K562 (cell line): ENCODE measurements around the gene PODNL1. TPM values are rescaled to one million over a fixed set of nuclear protein-coding genes. Genes with fewer than 3 reads are reported as not detected.

Source experiments
- ATAC-seq: fragments of 200-7000 bp; cut with Tn5 transposase; 3 replicates; pipeline ENCODE4 v1.9.1; 2020; ENCODE audit warnings: moderate library complexity
- BruUV-seq: library from RNA; stranded (reverse); fragments of 400-500 nt; replicated peaks from 2 replicates; lab custom pipeline; 2021; lab: Mats Ljungman, UMichigan
- CTCF ChIA-PET: fragments of 300-600 bp; formaldehyde crosslinking; extraction: SDS; loops from one replicate; lab custom pipeline; 2021; ENCODE audit warnings: low intra/inter-chr PET ratio; lab: Yijun Ruan, JAX
- POLR2A ChIA-PET: fragments of 300-600, 350-650 bp; sonication (Branson Sonifier 250); formaldehyde crosslinking; extraction: SDS; loops from one replicate; lab custom pipeline; 2021; ENCODE audit warnings: antibody characterized with exemption, inconsistent platforms; lab: Yijun Ruan, JAX
- DNase-seq, 4 experiments: peaks; one replicate each; pipeline versions ENCODE4 v3.0.0 to v3.0.0-alpha.2; 2011 to 2018; ENCODE audit warnings: low spot score in 3 of 4, mixed read lengths in 3 of 4; ENCODE audit errors: extremely low read depth in 1 of 4
- FAIRE-seq: peaks from 2 replicates; lab custom pipeline; 2011; peaks lifted over from hg19 to GRCh38; lab: Jason Lieb, UNC
- H2AFZ ChIP-seq: 2 replicates; pipeline ENCODE4 v1.6.0; 2011; ENCODE audit warnings: low read depth, low read length, control low read depth, inconsistent platforms
- H3K27ac ChIP-seq: fragments of 200-600 bp; 3 replicates; pipeline ENCODE4 v1.8.0; 2011; ENCODE audit warnings: low read depth, mild to moderate bottlenecking, control low read depth, inconsistent platforms, low read length, moderate library complexity, mixed read lengths; ENCODE audit errors: extremely low read depth
- H3K27me3 ChIP-seq, 2 experiments: fragments of 300-600 bp in 1 of 2; 2 replicates in 1 of 2; 3 replicates in 1 of 2; pipeline versions ENCODE4 v1.6.0 to v1.8.0; 2011; ENCODE audit warnings: inconsistent platforms in 2 of 2, low read length in 2 of 2, mild to moderate bottlenecking in 1 of 2, mixed read lengths in 1 of 2, moderate library complexity in 1 of 2; ENCODE audit not compliant: control insufficient read depth in 2 of 2, insufficient read depth in 2 of 2
- H3K36me3 ChIP-seq: fragments of 300-600 bp; 3 replicates; pipeline ENCODE4 v1.8.0; 2011; ENCODE audit warnings: mild to moderate bottlenecking, low read length, inconsistent platforms; ENCODE audit not compliant: control insufficient read depth, insufficient read depth
- H3K4me1 ChIP-seq, 2 experiments: fragments of 200-600 bp in 1 of 2; replicated peaks in 1 of 2; 2 replicates in 1 of 2; 3 replicates in 1 of 2; pipeline versions ENCODE4 v1.5.1 to v1.8.0; 2011; ENCODE audit warnings: inconsistent platforms in 2 of 2, low read length in 2 of 2, mild to moderate bottlenecking in 1 of 2, mixed read lengths in 1 of 2, moderate library complexity in 1 of 2; ENCODE audit not compliant: control insufficient read depth in 2 of 2, insufficient read depth in 2 of 2
- H3K4me2 ChIP-seq: 2 replicates; pipeline ENCODE4 v1.6.1; 2011; ENCODE audit warnings: low read length, control low read depth, inconsistent platforms, mixed read lengths; ENCODE audit not compliant: insufficient read depth
- H3K4me3 ChIP-seq: fragments of 200-600 bp; sonication (generic), shearing (Covaris generic); 2 replicates; pipeline ENCODE4 v1.5.1; 2016; ENCODE audit warnings: control low read depth, inconsistent platforms
- H3K79me2 ChIP-seq: fragments of 200-600 bp; 3 replicates; pipeline ENCODE4 v1.8.0; 2011; ENCODE audit warnings: low read length, inconsistent platforms; ENCODE audit not compliant: control insufficient read depth, insufficient read depth
- H3K9ac ChIP-seq, 2 experiments: 2 replicates each; pipeline versions ENCODE4 v1.6.0 to v1.6.1; 2011; ENCODE audit warnings: low read depth in 2 of 2, low read length in 2 of 2, control low read depth in 1 of 2, inconsistent platforms in 1 of 2, mild to moderate bottlenecking in 1 of 2, mixed read lengths in 1 of 2; ENCODE audit not compliant: insufficient read depth in 1 of 2
- H3K9me1 ChIP-seq: one replicate; pipeline ENCODE4 v1.6.0; 2011; ENCODE audit warnings: inconsistent platforms, mild to moderate bottlenecking, low read length, moderate library complexity; ENCODE audit not compliant: control insufficient read depth, insufficient read depth
- H3K9me3 ChIP-seq: replicated peaks from 2 replicates; pipeline ENCODE4 v1.5.1; 2011; ENCODE audit warnings: low read depth, low read length, inconsistent platforms; ENCODE audit not compliant: control insufficient read depth, insufficient read depth
- H4K20me1 ChIP-seq: replicated peaks from 2 replicates; pipeline ENCODE4 v1.6.1; 2011; ENCODE audit warnings: low read length, inconsistent platforms, mixed read lengths; ENCODE audit not compliant: control insufficient read depth, insufficient read depth
- L3MBTL2 ChIP-seq: fragments of 450-650 bp; IDR thresholded peaks from 2 replicates; pipeline ENCODE4 v1.6.1; 2016; ENCODE audit warnings: mild to moderate bottlenecking, moderate library complexity
- NFE2 ChIP-seq: IDR thresholded peaks from 2 replicates; pipeline ENCODE4 v1.6.1; 2014; ENCODE audit warnings: antibody characterized with exemption, low read depth
- POLR2G ChIP-seq: fragments of 200-400 bp; formaldehyde crosslinking; IDR thresholded peaks from 2 replicates; pipeline ENCODE4 v1.6.1; 2017; ENCODE audit warnings: low read depth, mild to moderate bottlenecking, antibody characterized with exemption, low read length, moderate library complexity
- ZNF124 ChIP-seq: sonication (generic); formaldehyde crosslinking; IDR thresholded peaks from 2 replicates; pipeline ENCODE4 v1.8.1; 2022; ENCODE audit warnings: missing genetic modification reagents
- ZNF57 ChIP-seq: fragments of 450-650 bp; formaldehyde crosslinking; IDR thresholded peaks from 2 replicates; pipeline ENCODE4 v1.4.0; 2020; ENCODE audit warnings: mild to moderate bottlenecking, moderate library complexity
- WGBS: fragments of 100-300 bp; shearing (Covaris generic); methylation state at CpG from one replicate; pipeline ENCODE4 v1.1.6; 2016; ENCODE audit warnings: low coverage, mixed read lengths; ENCODE audit not compliant: insufficient coverage; ENCODE audit errors: missing lambda C conversion rate; 5-methylcytosine and 5-hydroxymethylcytosine counted together
- in situ Hi-C: fragments of 300-500 bp; cut with MboI; formaldehyde crosslinking; loops from 4 replicates; pipeline ENCODE4 v1.15.0; 2018; ENCODE audit warnings: inconsistent platforms, mixed read lengths
- intact Hi-C: fragments of 100-400 bp; cut with micrococcal nuclease; formaldehyde crosslinking; loops from 2 replicates; pipeline ENCODE4 v1.14.2; 2022
- polyA plus RNA-seq, 8 experiments: library from polyadenylated mRNA; depleted of rRNA in 4 of 8; stranded (reverse) in 5 of 8; unstranded in 3 of 8; fragments of >200 nt; fragmentation: Nextera tagmentation in 2 of 8; fragmentation: Illumina TruSeq in 1 of 8; extraction: Ambion mirVana in 2 of 8; extraction: Trizol in 1 of 8; gene quantifications; 2 replicates each; pipeline versions ENCODE4 v1.2.1 to v1.2.3, GENCODE V29; 2011 to 2014; ENCODE audit warnings: inconsistent platforms in 1 of 8, missing spikeins in 1 of 8
- total RNA-seq, 7 experiments: library from RNA; depleted of rRNA in 6 of 7; stranded (reverse); fragments of >200 nt in 6 of 7; fragmentation: Illumina TruSeq in 2 of 7; extraction: Trizol in 2 of 7; gene quantifications; 2 replicates each; pipeline versions ENCODE4 v1.2.1 to v1.2.3, GENCODE V29; 2011 to 2021; ENCODE audit warnings: low replicate concordance in 1 of 7

The PODNL1 gene
- total and polyA plus RNA-seq, 9 of the 15 experiments (the other 6 are each of a cell fraction or from before 2014, with no cell fraction given): 0.18 to 0.47 (median 0.23) TPM; not detected in 3

- peak overlapping the region; percentile 46 for H2AFZ ChIP-seq
- H3K4me2 ChIP-seq: peak overlapping the region; percentile 3; the same call in 1 of the 2 replicates
- no peak overlapping the region for H3K4me3 ChIP-seq
- no peaks in the 10 kb centered on the region for H3K79me2 ChIP-seq
- TF ChIP-seq NFE2 (0 out of 2 replicates have a peak, but pooled peaks have one; percentile 6), POLR2G (0 out of 2 replicates have a peak, but pooled peaks have one; percentile 27), ZNF57 (CRISPR knock-in tag) (no peak), L3MBTL2 (0 out of 2 replicates have a peak, but pooled peaks have one; percentile 27)
- peak overlapping the region in 1 of 2 experiments; percentile 77; a peak in 2 of 4 replicates for H3K9ac ChIP-seq
- no peaks in the 10 kb centered on the region for H3K9me1 ChIP-seq
- FAIRE-seq (peak; percentile 74), ATAC-seq (peak; percentile 79), DNase-seq (peak in 1 of 4 experiments; percentile 29)
- in situ Hi-C loops: no loop called here
- no peaks in the 10 kb centered on the region for H3K27me3 ChIP-seq
- intact Hi-C loops: no loop called here
- no TSS peak for BruUV-seq
- H3K27ac ChIP-seq: no peak overlapping the region
- 26% methylated on average over 16 of the region's 16 CpGs for WGBS
- ChIA-PET CTCF (no interaction called here), POLR2A (interaction anchor here (0.6 to 2.0 kb wide), 4 partner anchors 35 to 252 kb away, joined by 4 to 7 read pairs (median 4); no protein-coding TSS in a partner anchor)
- H4K20me1 ChIP-seq: no peaks in the 10 kb centered on the region
- H3K4me1 ChIP-seq: peaks cover 4 to 56% of the 10 kb centered on the region in 2 experiments; a peak in 4 of 5 replicates
- no peaks in the 10 kb centered on the region for H3K9me3 ChIP-seq
- no peaks in the 10 kb centered on the region for H3K36me3 ChIP-seq
Measured at GRCh38 chr19:13887018-13887436, 51.2 kb downstream of the PODNL1 start.

- peak overlapping the region in 1 of 2 experiments; percentile 68; a peak in 1 of 4 replicates for H3K9ac ChIP-seq
- no peak overlapping the region for H3K27ac ChIP-seq
- H3K4me2 ChIP-seq: no peak overlapping the region
- H3K79me2 ChIP-seq: no peaks in the 10 kb centered on the region
- H3K4me3 ChIP-seq: no peak overlapping the region
- no peak overlapping the region for H2AFZ ChIP-seq
- no peaks in the 10 kb centered on the region for H4K20me1 ChIP-seq
- in situ Hi-C loops: no loop called here
- H3K9me1 ChIP-seq: no peaks in the 10 kb centered on the region
- no peak for ATAC-seq
- CTCF ChIA-PET: no interaction called here
- intact Hi-C loops: no loop called here
- no peaks in the 10 kb centered on the region for H3K27me3 ChIP-seq
- no peaks in the 10 kb centered on the region for H3K36me3 ChIP-seq
- BruUV-seq: no TSS peak
- TF ChIP-seq ZNF124 (CRISPR knock-in tag): no peak
- peaks cover 14 to 67% of the 10 kb centered on the region in 2 experiments for H3K4me1 ChIP-seq
- POLR2A ChIA-PET: interaction anchor here (1.0 to 2.0 kb wide), 4 partner anchors 11 to 173 kb away, joined by 3 to 7 read pairs (median 4); no protein-coding TSS in a partner anchor
- H3K9me3 ChIP-seq: no peaks in the 10 kb centered on the region
- DNase-seq: no peak
- WGBS: 76% methylated on average over 16 of the region's 20 CpGs
- no peak for FAIRE-seq
Measured at GRCh38 chr19:13885826-13886365, 52.3 kb downstream of the PODNL1 start.
